Measurements from ENCODE around the gene SGSH.

- TF ChIP-seq CTCF (IDR thresholded peaks at IDR 0.05; ENCODE audit: insufficient read depth, low read length, poor library complexity, severe bottlenecking) (no peak), EZH2phosphoT487 (conservative IDR thresholded peaks at IDR 0.05; ENCODE audit: low read length) (no peak)
Measured at GRCh38 chr17:80212511-80212910, 7.6 kb downstream of the SGSH start.
